Measurements from ENCODE around the gene ASCC1. TPM values are rescaled to one million over a fixed set of nuclear protein-coding genes. Genes with fewer than 3 reads are reported as not detected.

ASCC1 gene
- total and polyA plus RNA-seq, 9 donors = 21.6 to 53.9 (median 31.1) TPM

DNA sequence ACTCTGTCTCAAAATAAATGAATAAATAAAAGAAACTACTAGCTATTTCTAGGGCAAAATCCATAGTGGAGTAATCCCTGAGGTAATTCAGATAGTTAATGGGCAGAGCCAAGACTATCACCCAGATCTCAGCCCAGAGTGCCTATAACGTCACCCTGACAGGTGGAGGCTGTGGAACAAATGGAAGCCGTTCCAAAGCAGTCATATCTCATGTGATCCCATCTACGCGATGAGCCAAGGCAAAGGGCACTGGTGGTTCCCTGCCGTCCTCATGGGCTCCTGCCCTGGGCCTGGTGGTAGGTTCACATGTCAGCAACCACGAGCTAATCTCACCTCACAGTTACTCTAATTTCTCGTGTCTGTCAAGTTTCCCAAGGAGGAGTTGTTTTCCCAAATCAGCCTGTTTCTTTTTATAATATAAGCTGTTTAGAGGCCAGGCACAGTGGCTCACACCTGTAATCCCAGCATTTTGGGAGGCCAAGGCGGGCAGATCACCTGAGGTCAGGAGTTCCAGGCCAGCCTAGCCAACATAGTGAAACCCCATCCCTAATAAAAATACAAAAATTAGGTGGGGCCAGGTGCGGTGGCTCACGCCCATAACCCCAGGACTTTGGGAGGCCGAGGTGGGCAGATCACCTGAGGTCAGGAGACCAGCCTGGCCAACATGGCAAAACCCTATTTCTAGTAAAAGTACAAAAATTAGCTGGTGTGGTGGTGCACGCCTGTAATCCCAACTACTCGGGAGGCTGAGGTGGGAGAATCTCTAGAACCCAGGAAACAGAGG, 22.5 kb upstream of the ASCC1 start:
- WGBS, 3 donors = 89 to 92% (median 90%) methylated on average over 13 of the region's 13 CpGs
- no peaks in the 10 kb centered on the region for H3K9me3 ChIP-seq
- H3K4me1 ChIP-seq (ENCODE audit: insufficient read depth) = peaks cover 5% of the 10 kb centered on the region
- no peaks in the 10 kb centered on the region for H3K36me3 ChIP-seq
- TF ChIP-seq EP300 (IDR thresholded peaks at IDR 0.05) = no peak
- H3K4me3 ChIP-seq = no peak overlapping the region
- peak overlapping the region in 1 of 2 donors; percentile 7 for H3K27ac ChIP-seq
- no peaks in the 10 kb centered on the region for H3K27me3 ChIP-seq
- DNase-seq = peak in 2 of 5 donors; percentile 16 to 26
- intact Hi-C loops (cut with DNase I) = loop anchor here in 1 of 4 donors (10.0 kb wide), 1 partner anchor 86 kb away; no protein-coding TSS in a partner anchor

GRCh38 chr10:72235544-72236279, 19.6 kb upstream of the ASCC1 start:
- Histone ChIP-seq H3K36me3 (no peaks in the 10 kb centered on the region), H3K27ac (no peak overlapping the region), H3K27me3 (no peaks in the 10 kb centered on the region), H3K4me1 (ENCODE audit: insufficient read depth) (no peaks in the 10 kb centered on the region), H3K4me3 (no peak overlapping the region), H3K9me3 (no peaks in the 10 kb centered on the region)
- WGBS, 3 donors = 83 to 89% (median 86%) methylated on average over 6 of the region's 6 CpGs
- TF ChIP-seq POLR2A (IDR thresholded peaks at IDR 0.05) (no peak), CTCF (IDR thresholded peaks at IDR 0.05) (no peak), EP300 (IDR thresholded peaks at IDR 0.05) (no peak)
- peak in 1 of 5 donors; percentile 2 for DNase-seq
- intact Hi-C loops (cut with DNase I) = loop anchor here in 1 of 4 donors (10.0 kb wide), 1 partner anchor 89 kb away; no protein-coding TSS in a partner anchor

- Histone ChIP-seq H3K4me1 (ENCODE audit: insufficient read depth) (peaks cover 6% of the 10 kb centered on the region), H3K9me3 (no peaks in the 10 kb centered on the region), H3K36me3 (no peaks in the 10 kb centered on the region), H3K4me3 (no peak overlapping the region), H3K27ac (no peak overlapping the region), H3K27me3 (no peaks in the 10 kb centered on the region)
- 70 to 73% (median 71%) methylated on average over 6 of the region's 6 CpGs for WGBS, 3 donors
- TF ChIP-seq EP300 (IDR thresholded peaks at IDR 0.05) (no peak), POLR2A (IDR thresholded peaks at IDR 0.05) (no peak), CTCF (IDR thresholded peaks at IDR 0.05) (no peak)
- intact Hi-C loops (cut with DNase I) = loop anchor here in 1 of 4 donors (10.0 kb wide), 1 partner anchor 90 kb away; no protein-coding TSS in a partner anchor
- peak in 1 of 5 donors; percentile 9 for DNase-seq
These were observed 18.6 kb upstream of the ASCC1 start for GRCh38 chr10:72234560-72235095.

DNA sequence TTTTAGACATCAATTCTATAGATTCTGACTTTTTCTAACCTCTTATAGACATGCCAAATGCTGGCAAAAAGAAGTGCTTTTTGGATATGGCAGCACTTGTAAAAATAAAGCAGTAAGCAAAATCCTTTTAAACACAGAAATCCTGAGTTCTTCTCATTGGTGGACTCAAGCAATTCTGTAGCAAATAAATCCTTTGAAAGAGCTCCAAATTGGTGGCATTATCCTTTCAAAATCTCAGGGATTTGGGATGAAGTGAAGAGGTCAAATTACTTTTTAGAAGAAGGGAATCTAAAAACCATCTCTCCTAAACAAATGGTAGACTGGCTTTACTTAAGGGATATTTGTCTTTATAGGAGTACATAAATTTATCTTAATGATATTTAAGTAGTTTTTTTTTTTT, 17.5 kb upstream of the ASCC1 start:
- intact Hi-C loops (cut with DNase I) = loop anchor here in 1 of 4 donors (10.0 kb wide), 1 partner anchor 91 kb away; no protein-coding TSS in a partner anchor
- TF ChIP-seq POLR2A (IDR thresholded peaks at IDR 0.05) (no peak), EP300 (IDR thresholded peaks at IDR 0.05) (no peak), CTCF (IDR thresholded peaks at IDR 0.05) (no peak)
- Histone ChIP-seq H3K27ac (no peak overlapping the region), H3K4me1 (ENCODE audit: insufficient read depth) (peaks cover 9% of the 10 kb centered on the region), H3K4me3 (no peak overlapping the region), H3K9me3 (no peaks in the 10 kb centered on the region), H3K27me3 (no peaks in the 10 kb centered on the region), H3K36me3 (no peaks in the 10 kb centered on the region)
- no peak for DNase-seq
